ENCODE data around the gene CEACAM19.
"Not testable (repeated sequence)": the region's sequence is repeated elsewhere in the genome, so short reads cannot be mapped to it uniquely, and the experiment has no call there.

The CEACAM19 gene, protein sequence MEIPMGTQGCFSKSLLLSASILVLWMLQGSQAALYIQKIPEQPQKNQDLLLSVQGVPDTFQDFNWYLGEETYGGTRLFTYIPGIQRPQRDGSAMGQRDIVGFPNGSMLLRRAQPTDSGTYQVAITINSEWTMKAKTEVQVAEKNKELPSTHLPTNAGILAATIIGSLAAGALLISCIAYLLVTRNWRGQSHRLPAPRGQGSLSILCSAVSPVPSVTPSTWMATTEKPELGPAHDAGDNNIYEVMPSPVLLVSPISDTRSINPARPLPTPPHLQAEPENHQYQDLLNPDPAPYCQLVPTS

GRCh38 chr19:44671400-44671799 lies at the start of gene CEACAM19:
TSS of gene CEACAM19 (plus strand) at chr19:44671482. CDS start at chr19:44671932, 450 bp downstream.
- no peak for DNase-seq (ENCODE audit: low spot score)

GRCh38 chr19:44623080-44623479 lies 48.2 kb upstream of the CEACAM19 start:
- DNase-seq (ENCODE audit: low spot score), result no peak

GRCh38 chr19:44623626-44624025 lies 47.7 kb upstream of the CEACAM19 start:
- DNase-seq (ENCODE audit: low spot score), result no peak

DNA sequence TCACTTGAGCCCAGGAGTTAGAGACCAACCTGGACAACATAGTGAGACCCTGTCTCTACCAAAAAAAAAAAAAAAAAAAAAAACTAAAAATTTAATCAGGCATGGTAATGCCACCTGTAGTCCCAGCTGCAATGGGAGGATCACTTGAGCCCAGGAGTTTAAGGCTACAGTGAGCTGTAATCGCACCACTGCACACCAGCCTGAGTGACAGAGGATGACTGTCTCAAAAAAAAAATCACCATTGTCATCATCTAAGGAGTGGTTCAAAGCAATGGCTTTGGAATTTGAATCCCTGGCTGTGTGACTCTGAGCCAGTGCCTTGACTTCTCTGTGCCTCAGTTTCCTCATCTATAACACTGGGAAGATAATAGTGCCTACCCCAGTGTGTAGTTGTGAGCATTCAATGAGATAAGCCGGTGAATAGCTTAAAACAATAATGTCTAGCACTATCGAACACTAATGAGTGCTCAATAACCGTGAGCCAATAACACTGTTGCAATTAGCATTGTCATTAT lies 46.4 kb upstream of the CEACAM19 start:
- DNase-seq (ENCODE audit: low spot score), result no peak

DNA sequence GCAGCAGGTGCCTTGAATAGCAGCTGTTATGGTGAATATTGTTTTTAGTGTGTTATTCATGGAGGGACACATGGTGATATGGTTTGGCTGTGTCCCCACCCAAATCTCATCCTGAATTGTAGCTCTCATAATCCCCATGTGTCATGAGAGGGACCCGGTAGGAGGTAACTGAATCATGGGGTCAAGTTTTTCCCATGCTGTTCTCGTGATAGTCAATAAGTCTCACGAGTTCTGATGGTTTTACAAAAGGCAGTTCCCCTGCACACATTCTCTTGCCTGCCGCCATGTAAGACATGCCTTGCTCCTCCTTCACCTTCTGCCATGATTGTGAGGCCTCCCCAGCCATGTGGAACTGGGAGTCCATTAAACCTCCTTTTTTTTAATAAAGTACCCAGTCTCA lies 45.6 kb upstream of the CEACAM19 start:
- not testable (repeated sequence) for DNase-seq (ENCODE audit: low spot score)

DNA sequence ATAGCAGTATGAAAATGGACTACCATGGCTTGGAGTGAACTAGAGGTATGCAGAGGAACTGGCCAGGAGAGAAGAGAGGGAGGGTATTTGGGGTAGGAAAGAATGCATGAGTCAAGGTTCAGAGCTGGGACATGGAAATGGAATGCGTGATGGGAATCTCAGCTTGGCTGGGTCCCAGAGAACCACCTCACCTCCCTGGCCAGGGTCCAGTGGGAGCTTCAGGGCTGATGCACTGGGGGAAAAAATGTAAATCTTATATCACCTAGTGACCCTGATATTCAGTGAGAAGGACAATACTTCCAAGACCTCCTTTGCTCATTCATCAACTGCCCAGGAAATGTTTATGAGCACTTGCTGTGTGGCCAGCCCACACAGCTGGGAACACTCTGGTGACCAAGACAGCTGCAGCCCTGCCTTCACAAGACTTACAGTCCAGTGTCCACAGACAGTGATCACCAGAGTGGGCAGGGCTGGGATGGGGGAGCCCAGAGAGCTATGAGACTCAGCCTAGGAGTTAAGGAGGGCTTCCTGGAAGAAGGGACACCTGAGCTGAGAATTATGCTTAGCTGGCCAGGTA lies 45.1 kb upstream of the CEACAM19 start:
- no peak for DNase-seq (ENCODE audit: low spot score)

DNA sequence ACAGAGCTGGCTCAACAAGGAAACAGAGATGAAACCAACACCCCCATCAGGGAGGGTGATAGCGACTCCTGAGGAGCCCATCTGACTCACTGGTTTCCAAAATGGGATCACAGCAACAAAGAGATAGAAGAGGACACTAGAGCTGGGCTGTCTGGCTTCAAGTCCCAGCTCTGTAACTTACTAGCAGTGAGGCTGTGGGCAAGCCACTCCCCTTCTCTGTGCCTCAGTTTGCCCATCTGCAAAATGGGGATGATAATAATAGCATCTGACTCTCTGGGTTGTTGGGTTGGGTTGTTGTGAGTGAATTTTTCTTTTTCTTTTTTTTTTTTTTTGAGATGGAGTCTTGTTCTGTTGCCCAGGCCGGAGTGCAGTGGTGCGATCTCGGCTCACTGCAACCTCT lies 43.7 kb upstream of the CEACAM19 start:
- no peak for DNase-seq (ENCODE audit: low spot score)

GRCh38 chr19:44628793-44629192 lies 42.5 kb upstream of the CEACAM19 start:
- no peak for DNase-seq (ENCODE audit: low spot score)

GRCh38 chr19:44631611-44632010 lies 39.7 kb upstream of the CEACAM19 start:
- DNase-seq (ENCODE audit: low spot score), result not testable (repeated sequence)

- not testable (repeated sequence) for DNase-seq (ENCODE audit: low spot score)
Measured at GRCh38 chr19:44634058-44634457, 37.2 kb upstream of the CEACAM19 start.

GRCh38 chr19:44634785-44635184 lies 36.5 kb upstream of the CEACAM19 start:
- no peak for DNase-seq (ENCODE audit: low spot score)

DNA sequence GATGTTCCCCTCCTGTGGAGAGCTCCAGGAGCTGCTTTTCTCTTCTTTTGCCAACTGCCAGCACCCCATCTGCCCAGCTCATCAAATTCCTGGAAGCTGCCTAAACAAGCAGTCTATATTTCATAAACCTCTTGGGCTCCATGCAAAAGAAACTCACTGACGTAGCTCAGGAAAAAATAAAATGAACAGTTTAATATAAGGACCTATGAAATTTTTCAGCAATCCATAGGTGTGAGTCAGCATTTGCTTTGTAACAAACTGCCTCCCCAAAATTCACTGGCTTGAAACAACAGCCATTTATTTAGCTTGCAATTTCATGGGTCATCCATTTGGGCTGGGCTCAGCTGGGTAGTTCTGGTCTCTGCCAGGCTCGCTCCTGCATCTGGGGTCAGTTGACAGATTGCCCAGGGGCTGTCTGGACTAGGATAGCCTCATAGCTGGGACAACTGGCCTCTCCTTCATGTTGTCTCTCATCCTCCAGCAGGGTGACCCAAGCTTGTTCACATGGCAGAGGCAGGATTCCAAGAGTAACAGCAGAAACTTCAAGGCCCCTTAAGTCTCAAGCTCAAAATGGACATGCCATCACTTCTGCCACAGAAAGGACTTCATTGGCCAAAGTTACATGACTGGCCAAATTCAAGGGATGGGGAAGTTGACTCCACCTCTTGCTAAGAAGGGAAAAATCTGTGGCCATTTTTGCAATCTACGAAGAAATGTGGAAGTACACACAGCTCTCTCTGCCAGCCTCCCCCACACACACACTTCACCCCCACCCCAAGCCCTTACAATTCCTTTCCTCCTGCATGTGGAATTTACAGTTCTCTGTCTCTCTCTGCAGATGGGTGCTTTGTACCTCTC lies 35.5 kb upstream of the CEACAM19 start:
- DNase-seq (ENCODE audit: low spot score), result no peak

DNA sequence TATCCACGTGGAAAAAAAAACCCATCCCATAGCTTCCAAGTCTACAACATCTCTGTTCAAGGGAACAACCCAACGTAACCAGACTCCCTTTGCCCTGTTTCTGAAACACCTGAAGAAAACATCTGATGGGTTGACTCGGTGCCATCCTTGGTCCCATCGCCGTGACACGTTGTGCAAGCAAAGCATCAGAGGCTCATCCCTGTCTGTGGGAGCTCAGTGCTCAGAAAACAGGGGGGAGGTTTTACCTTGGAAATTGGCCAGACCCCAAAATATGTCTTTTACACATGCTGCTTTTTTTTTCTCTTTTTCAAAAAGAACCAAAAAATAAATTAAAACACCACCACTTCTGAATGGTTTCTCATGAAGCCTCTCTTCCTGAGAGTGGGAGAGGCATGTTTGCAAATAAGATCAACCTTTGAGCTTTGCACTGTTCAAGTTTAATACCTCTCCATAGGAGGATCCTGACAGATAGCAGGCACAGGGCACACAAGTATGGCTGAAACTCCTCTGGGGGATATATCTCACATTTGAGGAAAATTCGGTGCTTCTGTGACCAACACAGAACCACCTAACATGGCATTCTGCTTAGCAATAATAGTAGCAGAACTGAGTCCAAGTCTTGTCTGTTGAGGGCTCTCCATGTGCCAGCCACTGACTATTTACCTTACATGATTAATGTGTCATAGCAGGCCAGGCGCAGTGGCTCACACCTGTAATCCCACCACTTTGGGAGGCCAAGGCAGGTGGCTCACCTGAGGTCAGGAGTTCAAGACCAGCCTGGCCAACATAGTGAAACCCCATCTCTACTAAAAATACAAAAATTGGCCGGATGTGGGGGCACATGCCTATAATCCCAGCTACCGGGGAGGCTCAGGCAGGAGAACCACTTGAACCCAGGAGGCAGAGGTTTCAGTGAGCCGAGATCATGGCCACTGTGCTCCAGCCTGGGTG lies 34.6 kb upstream of the CEACAM19 start:
- no peak for DNase-seq (ENCODE audit: low spot score)

DNA sequence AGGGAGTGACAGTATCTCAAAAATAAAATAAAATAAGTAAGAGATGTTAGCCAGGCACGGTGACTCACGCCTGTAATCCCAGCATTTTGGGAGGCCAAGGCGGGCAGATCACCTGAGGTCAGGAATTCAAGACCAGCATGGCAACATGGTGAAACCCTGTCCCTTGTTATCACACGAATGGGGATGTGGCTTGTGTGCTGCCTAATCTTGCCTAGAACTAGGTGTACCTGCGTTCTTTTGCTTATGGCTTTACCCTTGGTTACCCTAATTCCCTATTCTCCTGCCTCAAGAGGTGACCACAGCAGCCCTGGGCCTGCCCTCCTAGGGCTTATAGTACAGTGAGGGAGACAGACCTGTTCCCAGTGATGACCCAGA lies 33.9 kb upstream of the CEACAM19 start:
- DNase-seq (ENCODE audit: low spot score), result no peak

DNA sequence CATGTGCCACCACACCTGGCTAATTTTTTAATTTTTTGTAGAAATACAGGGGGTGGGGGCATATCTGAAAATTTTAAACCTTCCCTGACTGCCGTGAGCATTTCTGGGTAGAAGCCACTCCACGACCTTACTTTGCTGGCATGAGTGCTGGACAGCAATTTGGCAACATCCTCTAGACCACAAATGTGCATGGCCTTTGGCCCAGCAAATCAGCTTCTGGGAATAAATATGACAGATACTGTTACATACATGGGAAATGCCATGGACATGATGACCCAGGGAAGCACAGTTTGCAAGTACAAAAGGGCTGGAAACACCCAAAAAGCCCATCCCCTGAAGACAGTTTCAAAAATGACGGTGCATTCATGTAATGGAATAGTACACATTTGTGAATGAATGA lies 30.8 kb upstream of the CEACAM19 start:
- no peak for DNase-seq (ENCODE audit: low spot score)

GRCh38 chr19:44641501-44642265 lies 29.6 kb upstream of the CEACAM19 start:
- no peak for DNase-seq (ENCODE audit: low spot score)

- DNase-seq (ENCODE audit: low spot score), result no peak
Measured at GRCh38 chr19:44642377-44642776, 28.9 kb upstream of the CEACAM19 start.

DNA sequence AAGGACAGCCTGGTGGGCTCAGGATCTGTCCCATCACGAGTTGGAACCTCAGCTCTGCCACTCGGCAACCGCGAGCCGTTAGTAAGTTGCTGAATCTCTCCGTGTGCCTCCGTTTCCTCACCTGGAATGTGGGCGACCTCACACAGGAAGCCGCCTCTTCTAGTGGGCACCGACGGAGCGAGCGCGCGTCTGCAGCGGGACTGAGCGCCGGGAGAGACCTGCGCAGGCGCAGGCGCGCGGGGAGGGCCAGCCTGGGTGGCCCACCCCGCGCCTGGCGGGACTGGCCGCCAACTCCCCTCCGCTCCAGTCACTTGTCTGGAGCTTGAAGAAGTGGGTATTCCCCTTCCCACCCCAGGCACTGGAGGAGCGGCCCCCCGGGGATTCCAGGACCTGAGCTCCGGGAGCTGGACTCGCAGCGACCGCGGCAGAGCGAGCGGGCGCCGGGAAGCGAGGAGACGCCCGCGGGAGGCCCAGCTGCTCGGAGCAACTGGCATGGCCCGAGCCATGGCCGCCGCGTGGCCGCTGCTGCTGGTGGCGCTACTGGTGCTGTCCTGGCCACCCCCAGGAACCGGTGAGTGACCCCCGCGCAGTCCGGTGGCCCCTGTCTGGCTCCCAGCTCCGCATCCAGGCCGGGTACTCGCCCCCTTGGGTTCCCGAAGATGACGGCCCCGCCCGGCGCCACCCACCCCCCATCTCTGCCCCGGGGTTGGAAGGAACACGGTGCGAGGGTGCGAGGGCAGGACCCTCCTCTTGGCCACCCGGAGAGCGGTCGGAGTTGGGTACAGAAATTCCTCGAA lies 27.5 kb upstream of the CEACAM19 start, which contains the start of gene PVR:
Gene PVR, plus strand, starts transcription at position 306 of the 797 bp plus-strand sequence. Its CDS starts 187 bp downstream, at position 493.
- DNase-seq (ENCODE audit: low spot score), result peak; percentile 71

DNA sequence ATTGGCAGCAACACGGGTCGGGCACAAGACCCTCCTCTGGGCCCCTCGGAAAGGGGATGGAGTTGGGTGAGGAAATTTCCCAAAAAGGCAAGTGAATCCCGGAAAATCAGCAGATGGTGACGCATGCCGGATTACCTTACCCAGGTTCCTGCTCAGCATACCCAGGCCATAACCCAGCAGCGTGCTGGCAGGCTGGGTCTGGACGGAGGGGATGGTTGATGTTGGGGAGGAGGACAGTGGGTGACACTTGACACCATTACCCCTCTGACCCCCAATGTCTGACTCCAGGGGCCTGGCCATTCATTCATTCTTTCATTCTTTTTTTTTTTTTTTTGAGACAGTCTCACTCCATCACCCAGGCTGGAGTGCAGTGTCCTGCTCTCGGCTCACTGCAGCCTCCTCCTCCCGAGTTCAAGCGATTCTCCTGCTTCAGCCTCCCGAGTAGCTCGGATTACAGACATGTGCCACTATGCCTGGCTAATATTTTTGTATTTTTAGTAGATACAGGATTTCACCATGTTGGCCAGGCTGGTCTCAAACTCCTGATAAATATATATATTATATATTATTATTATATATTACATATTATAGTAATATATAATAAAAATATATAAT lies 26.8 kb upstream of the CEACAM19 start:
- peak; percentile 72 for DNase-seq (ENCODE audit: low spot score)
